Stimulated activated CD8-positive, alpha-beta memory T cell treated with anti-CD3 and anti-CD28 coated beads, Interleukin-15, amount 100 ng/mL, for 24 hours (primary cell): ENCODE results near the gene SRP68.
"Not testable (repeated sequence)": the region's sequence is repeated elsewhere in the genome, so short reads cannot be mapped to it uniquely, and the experiment has no call there.

Source experiments
- DNase-seq: peaks from one replicate; pipeline ENCODE4 v3.0.0-alpha.2; 2020; ENCODE audit warnings: low read depth

Gene SRP68

DNA sequence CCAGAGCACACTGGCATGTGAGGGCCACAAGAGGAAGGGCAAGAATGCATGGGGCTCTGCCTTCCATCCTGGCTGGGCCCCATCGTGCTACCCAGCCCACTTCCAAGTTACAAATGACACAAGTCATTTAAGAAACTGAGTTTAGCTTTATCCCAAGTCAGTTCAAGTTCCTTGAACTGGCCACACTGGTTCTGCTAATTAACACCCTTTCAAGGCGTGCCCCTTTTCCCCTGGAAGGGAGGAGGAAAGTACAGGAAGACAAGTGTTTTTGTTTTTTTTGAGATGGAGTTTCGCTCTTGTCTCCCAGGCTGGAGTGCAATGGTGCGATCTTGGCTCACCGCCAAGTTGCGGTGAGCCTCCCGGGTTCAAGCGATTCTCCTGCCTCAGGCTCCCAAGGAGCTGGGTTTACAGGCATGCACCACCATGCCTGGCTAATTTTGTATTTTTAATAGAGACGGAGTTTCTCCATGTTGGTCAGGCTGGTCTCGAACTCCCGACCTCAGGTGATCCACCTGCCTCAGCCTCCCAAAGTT, 27.8 kb downstream of the SRP68 start:
- DNase-seq: not testable (repeated sequence)

DNA sequence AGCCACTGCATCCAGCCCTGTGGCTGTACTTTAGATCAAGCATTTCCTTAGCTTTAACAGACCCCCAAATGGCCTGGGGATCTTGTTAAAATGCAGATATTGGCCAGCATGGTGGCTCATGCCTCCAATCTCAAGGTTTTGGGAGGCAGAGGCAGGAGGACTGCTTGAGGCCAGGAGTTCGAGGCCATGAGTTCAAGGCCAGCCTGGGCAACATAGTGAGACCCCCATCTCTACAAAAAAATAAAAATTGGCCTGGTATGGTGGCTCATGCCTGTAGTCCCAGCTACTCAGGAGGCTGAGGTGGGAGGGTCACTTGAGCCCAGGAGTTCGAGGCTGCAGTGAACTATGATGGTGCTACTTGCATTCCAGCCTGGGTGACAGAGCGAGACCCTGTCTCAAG, 29.4 kb downstream of the SRP68 start:
- not testable (repeated sequence) for DNase-seq

DNA sequence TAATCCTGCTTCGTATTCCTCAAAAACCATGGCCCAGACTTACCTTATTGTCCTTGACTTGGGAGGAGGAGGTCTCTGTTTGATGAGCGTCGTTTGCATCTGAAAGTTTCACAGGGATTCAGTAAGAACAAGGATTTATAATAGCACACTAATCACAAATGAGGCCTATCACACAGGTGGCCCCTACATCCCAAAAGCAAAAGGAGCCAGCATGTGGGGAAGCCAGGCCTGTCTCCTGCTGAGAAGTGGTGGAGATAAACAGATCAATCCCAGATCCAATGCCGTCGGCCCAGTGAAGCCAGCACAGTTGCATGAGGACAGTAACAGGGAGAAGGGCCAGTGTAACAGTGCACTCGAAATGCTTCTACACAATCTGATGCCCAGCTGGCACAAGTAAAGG, 31.9 kb downstream of the SRP68 start:
- no peak for DNase-seq

DNA sequence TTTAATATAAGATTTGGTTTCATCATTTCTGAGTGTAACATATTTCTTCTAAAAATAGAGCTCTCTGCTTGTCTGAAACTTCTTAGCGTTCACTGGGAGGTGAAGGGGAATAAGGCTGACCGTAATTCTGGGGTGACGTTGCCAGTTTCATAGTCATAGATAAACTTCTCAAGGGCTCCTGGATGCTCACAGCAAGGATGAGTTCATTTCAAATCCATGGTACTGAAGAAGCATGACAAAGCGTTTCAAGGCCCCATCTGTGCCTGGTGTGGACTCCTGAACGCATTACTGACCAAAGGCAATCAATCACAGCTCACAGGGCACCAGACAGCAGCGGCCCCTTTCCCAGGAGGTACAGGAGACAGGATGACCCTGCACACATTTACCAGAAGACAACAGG, 33.2 kb downstream of the SRP68 start:
- no peak for DNase-seq

DNA sequence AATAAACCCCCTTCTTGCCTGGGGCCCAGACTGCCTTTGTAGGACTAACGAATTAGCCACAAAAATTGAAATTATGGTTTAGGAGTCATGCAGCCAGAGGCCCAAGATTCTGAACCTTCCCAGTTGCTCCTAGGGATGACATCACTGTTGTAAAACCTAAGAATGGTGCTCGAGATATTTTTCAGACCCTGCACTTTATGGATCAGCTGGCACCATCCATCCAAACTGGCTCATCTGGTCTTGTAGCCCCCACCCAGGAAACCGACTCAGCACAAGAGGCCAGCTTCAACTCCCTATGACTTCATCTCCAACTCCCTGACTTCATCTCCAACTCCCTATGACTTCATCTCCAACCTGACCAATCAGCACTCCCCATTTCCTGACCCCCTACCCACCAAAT, 34.3 kb downstream of the SRP68 start:
- DNase-seq: no peak

DNA sequence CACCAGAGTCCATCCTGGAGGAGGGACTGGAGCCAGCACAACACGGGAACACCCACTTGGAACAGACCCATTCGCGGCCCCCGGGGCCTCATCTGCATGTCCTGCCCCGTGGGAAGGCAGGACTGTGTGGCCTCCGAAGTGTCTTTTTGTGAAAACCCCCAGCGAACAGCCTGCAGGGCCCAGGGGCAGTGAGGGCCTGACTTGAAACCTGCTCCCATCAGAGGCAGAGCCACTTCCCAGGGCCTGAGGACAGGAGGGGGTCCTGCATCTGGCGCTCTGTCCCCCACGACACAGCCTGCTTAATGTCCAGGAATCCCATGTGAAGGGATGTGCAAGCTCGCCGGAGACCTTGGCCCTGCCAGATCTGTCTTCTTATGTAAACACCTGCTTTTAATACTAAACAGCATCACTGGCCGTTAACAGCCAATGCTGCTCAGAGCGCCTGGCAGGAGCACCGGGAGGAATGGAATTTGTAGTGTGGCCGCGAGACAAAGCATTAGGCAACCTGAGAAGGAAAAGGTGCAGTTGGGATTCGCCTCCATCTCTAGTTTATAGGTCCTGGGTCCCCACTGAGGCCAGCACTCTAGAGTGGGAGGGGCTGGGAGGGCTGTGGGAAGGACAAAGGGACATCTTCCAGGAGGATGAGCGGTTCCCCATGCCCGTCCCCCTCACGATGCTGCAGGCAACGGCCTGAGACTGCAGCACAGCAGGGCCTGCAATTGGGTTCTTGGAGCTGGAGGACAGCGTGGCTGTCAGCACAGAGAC, 35.6 kb downstream of the SRP68 start:
- DNase-seq: no peak

DNA sequence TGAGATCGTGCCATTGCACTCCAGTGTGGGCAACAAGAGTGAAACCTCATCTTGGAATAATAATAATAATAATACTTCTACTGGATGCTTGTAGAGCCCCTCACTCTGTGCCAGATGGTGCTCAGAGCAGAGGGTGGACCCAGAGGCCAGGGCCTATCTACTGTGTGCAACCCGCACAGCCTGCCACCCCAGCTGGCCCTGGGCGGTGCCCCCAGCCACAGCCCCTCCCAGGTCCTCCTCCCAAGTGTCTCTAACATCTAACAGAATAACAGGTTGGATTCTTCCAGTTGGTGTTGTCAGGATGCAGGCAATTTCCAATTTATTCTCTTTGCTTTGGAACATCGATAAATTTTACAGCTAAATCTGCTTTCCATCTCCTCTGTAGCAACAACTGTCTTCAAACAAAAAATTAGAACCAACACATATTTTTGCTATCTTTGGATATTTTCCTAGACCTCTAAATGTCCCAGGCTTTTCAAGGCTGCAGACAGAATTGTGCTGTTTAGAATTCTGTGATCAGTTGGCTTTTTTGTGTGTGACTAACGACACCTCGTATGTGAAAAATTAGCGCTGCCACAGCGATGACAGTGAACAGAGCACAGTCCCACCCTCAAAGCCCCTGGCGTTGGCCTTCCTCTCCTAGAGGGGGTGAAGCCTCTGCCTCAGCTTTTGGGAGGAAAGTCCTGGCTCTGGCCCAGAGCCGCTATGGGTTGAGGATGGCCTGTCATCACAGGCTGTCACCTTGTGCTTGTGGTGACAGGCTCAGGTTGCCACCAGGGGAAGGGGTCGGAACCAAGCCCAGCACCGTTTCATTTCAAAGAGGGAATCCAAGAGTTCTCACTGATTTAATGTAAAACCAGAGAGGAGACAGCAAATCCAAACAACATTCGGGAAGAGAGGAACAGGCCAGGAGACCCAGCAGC, 37.6 kb downstream of the SRP68 start:
- no peak for DNase-seq

DNA sequence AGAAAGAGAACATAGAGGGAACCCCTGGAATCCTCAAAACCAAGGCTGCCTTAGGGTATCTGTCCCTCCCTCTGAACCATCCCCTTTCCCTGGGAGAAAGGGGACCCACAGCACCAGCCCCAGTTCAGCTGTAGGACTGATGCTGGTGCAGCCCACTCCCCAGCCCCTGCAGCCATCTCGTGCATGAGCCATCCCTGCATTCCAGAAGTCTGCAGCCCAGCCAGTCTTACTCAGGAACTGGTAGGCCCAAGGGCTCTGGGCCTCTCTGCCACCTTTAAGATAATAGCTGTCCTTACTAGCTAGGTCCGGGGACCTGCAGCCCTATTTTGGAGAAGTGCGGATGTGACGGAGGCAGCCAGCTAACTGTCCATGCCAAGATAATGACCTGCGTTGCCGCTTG, 39.2 kb downstream of the SRP68 start:
- no peak for DNase-seq

DNA sequence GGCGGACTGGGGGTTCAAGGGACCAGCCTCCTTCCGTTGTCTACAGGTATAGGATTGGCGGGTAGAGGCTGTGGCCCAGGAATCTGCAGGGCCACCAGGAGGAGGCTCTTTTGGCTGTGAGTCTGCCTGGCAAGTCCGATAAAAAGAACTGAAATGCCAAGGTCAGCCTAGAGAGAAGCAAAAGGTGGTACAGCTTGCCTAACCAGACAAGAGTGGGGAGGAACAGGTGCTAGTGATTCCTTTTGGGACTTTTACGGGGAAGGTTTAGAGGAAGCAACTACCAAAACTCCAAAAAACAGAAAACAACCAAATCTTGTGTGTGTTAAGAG, 39.6 kb downstream of the SRP68 start:
- no peak for DNase-seq

DNA sequence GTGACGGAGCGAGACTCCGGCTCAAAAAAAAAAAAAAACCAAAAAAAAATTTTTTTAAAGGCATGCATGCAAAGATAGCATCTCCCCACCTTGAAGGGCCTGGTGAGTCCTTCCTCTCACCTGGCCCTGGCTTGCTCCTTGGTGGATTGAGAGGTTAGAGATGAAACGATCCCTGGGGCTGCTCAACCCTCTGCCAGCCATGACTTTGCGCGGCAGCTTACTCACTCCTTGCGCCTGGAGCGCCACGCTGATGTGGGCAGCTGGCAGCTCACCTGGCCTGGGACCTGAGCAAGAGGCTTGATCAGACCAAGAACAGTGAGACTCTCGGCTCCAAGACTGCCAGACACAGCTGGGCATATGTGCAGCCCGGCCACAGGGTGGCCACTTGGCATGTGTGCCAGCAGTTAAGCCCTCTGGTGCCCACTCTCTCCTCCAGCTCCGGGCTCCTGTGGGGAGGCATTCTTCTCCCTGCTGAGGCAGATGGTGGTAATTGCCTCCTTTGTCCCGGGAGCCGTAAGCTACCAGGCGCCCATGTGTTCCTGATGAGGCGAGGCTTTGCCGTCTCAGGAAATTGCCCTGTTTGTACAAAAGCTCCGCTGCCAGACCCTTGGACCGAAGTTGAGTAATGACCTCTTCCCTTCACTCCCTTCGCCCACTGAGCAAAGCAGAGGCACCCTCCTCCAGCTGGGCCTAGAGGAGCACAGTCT, 40.1 kb downstream of the SRP68 start:
- no peak for DNase-seq

DNA sequence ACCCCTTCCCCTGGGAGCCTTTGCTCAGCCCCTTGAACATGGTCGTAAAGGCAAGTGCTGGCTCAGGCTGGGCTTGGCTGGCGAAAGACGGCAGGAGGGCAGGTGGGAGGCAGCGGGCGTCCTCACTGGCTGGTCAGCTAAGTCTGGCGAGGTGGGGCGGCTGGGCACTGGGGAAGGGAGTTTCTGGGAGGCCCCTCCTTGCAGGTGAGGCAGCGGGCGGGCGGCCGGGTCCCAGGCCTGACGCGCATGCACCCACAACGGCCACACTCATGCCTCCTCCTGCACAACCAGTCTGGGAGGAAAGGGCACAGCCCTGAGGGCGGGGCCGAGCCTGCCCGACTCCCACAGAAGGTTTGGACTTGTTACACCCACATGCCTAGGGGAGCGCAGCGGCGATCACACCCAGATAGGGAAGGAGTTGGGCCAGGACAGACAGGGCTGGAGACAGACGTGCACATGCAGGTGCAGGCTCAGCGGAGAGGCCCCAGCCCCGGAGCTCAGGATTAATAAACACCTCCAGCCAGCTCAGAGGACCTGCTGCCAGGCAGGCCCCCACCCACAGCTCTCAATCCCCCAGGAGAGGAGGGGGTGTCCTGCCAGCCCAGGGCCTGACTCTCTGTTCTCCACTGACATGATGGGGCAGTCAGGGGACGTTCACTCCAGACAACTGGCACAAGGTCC, 45.0 kb downstream of the SRP68 start, which contains the start of gene EVPL:
EVPL (minus strand) TSS at position 148 of the 681 bp plus-strand sequence; CDS start at position 40, 108 bp downstream.
- DNase-seq: no peak

DNA sequence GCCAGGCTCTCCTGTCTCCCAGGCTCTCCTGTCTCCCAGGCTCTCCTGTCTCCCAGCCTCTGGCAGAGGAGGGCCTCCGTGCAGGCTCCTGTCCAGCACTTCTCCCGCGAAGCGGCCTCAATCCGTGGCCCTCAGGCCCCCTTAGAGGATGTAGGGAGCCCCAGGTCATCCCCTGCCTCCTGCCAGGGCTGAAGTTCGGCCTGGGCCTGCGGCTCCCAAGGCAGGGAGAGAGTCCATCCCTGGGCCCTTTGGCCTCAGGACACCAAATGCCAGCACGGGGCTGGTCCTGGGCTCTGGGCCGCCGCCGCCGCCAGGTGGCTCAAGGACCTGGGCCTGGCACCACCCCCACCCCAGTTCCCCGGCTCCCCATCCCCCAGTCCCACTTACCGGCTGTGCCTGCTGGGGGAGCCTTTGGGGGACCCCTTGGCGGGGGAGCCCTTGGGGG, 45.6 kb downstream of the SRP68 start:
- no peak for DNase-seq

DNA sequence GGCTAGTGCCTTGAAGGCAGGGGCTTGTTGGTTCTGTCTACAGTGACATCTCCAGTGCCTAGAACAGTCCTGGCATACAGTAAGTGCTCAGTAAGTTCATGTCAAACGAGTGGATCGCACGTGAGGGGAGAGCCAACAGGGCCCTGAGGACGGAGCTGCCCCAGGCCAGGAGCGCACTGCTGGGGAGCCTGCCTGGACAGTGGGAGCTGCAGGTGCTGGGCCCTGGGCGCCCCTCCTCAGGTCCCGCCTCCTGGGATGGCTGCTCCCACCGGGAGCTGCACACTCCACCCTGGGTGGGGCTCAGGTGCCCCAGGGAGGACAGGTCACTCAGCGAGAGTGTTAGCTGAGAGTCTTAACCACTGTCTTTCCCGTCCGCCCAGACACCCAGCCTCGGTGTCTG, 47.0 kb downstream of the SRP68 start:
- no peak for DNase-seq

DNA sequence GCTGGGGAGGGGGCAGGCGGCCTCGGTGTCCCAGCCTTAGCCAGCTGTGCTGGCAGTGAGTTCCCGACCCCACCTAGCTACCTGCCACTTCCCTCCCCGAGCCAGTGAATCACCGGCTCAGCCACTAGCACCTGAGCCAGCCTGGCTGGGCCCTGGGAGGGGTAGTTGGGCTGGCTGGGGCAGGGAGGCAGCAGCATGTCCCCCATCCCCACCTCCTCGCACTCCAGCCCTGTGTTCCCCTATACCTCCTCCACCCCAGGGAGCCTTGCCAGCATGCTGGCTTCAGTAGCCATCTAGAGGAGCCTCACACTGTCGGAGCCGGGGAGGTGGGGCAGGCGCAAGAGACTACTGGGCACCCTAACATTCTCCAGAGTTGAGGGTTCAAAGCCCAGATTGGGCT, 48.0 kb downstream of the SRP68 start:
- DNase-seq: no peak

DNA sequence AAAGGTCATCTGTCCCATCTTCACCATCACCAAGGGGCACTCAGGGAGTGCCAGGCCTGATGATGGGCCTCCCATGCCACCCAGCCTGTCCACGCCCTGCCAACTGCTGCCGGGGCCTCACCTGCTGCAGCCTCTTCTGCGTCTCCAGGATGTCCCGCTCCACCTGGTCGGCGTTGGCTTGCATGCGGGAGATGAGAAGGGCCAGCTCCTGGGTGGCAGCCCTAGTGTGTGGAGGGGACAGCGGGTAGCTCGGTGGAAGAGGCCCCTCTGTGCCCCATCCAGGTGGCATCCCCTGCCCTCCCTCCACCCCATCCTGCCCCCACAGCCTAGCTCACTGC, 48.4 kb downstream of the SRP68 start:
- no peak for DNase-seq

DNA sequence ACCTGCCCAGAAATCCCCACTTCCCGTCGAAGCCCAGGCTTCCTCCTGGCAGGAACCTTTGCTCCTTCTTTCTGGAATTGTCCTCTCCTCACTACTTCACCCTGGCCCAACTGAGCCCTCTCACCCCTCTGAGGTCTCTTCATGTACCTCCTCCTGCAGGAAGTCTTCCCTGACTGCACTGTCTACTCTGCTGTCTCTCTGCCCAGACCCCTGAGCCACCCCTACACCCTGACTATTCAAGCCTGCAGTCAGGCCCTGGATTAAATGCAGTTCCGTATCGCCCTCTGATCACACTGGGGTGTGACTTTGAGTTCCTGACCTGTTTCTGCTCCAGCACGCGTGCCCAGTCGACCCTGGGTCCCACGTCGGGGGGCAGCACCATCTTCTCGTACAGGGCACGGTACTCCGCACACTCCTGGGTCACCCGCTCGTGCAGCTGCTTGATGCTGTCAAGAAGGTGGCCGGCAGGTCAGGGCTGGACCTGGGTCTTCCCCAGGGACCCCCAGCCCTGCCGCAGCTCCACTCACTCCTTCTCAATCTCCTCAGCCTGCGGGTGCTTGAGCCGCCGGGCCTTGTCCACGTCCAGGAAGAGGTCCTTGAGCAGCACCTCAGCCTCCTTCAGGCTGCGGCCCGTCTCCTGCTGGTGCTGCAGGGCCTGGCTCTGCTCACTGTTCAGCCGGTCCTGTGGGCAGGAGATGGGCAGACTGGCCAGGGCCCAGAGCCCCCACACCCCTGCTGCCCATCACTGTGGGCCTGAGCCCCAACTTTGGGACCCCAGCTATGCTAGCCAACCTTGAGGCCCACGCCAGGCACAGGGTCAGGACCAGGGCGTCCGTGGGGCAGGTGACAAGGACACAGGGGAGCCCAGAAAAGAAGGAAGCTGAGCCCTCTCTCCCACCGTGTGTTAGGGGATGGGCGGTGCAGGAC, 49.1 kb downstream of the SRP68 start:
- no peak for DNase-seq

DNA sequence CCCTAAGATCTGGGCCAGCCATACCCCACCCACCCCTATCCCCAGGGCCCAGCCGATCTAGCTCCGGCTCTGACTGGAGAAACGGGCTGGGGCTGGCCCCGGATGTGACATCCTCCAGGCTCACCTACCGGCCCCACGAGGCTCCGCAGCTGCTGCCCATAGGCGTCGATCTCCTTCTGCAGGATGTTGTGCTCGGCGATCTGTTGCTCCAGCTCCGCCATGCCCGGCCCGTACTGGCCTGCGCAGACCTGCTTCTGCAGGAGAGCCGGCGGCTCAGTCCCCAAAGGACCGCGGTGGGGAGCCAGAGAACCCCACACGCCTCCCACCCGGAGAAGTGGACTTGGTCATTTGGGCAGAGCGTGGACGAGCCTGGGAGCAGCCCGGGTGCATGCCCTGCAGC, 50.0 kb downstream of the SRP68 start:
- DNase-seq: no peak

DNA sequence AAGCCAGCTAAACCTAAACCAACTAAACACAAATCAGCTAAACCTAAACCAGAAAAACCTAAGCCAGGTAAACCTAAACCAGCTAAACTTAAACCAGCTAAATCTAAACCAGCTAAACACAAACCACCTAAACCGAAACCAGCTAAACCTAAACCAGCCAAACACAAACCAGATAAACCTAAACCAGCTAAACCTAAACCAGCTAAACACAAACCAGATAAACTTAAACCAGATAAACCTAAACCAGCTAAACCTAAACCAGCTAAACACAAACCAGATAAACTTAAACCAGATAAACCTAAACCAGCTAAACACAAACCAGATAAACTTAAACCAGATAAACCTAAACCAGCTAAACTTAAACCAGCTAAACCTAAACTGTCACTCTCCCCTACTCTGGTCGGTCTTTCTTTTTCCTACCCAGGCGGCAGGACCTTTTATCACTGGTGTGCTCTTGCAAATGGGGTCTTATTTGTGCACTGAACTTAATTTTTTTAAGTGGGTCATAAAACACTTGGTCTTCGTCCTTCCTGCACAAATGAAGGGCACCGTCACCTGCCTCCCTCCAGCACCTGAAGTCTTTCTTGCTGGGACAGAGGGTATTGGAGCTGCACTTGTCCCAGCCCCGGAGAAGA, 52.4 kb downstream of the SRP68 start:
- no peak for DNase-seq

DNA sequence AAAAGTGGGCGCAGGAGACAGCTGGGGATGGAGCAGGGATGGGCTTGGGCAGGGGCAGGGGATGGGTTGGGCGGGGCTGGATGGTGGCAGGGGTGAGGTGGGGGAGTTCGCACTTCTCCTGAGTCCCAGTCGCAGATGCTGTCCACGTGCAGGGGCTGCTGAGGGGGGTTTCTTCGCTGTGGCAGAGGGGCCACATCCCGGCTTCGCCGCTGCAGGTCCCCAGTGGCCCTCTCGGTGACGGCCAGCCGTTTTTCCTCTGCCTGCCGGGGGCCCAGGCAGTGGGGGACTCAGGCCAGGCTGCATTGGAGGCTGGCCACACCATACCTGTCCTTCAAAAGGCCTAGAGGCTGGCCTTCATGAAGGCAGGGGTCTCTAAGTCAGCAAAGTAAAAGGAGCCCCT, 53.5 kb downstream of the SRP68 start:
- no peak for DNase-seq

DNA sequence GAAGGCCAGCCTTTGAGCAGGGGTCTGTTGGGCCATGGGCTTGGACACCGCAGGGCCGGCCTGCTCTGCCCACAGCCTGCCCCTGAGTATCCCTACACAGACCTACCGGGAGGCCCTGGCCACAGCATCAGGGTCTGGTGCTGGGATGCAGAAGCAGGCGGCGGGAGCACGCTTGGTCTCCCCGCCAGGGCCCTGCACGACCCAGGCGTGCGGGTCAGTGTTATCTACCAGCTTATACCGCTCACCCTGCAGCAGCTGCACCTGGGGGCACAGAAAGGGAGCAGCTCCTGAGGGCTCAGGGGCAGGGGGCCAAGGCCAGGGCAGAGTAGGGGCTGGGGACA, 54.0 kb downstream of the SRP68 start:
- no peak for DNase-seq
